Muscle layer of colon (tissue), 2 donors: ENCODE measurements around the gene MRPL22.
A peak's percentile ranks its signal among the peaks of the same experiment; 100 is the strongest.

Source experiments
- H3K27ac ChIP-seq: one replicate; pipeline ENCODE4 v1.7.0; 2013; ENCODE audit warnings: low read depth, mild to moderate bottlenecking, low read length, moderate library complexity
- H3K27me3 ChIP-seq, 2 donors: one replicate each; pipeline ENCODE4 v1.7.0; 2013; ENCODE audit warnings: low read length in 2 of 2, mild to moderate bottlenecking in 2 of 2; ENCODE audit not compliant: insufficient read depth in 2 of 2, control insufficient read depth in 1 of 2
- H3K36me3 ChIP-seq: one replicate; pipeline ENCODE4 v1.7.0; 2013; ENCODE audit warnings: mild to moderate bottlenecking, low read length; ENCODE audit not compliant: insufficient read depth
- H3K4me1 ChIP-seq: one replicate; pipeline ENCODE4 v1.7.0; 2013; ENCODE audit warnings: mild to moderate bottlenecking, low read length; ENCODE audit not compliant: insufficient read depth
- H3K4me3 ChIP-seq, 2 donors: one replicate each; pipeline ENCODE4 v1.7.0; 2013; ENCODE audit warnings: low read length in 2 of 2, low read depth in 1 of 2, mild to moderate bottlenecking in 1 of 2, moderate library complexity in 1 of 2
- H3K9ac ChIP-seq: one replicate; pipeline ENCODE4 v1.7.0; 2013; ENCODE audit warnings: low read length
- H3K9me3 ChIP-seq: one replicate; pipeline ENCODE4 v1.7.0; 2013; ENCODE audit warnings: mild to moderate bottlenecking, low read length
- donor health status: abdominal sarcoma.
- donor health status: Adenocarcinoma of cecum.

Gene MRPL22

GRCh38 chr5:154940772-154941620 lies at the start of gene MRPL22:
MRPL22 (plus strand) TSS chr5:154941073; CDS start chr5:154941111, 38 bp downstream.
- Histone ChIP-seq H3K9ac (peak within 1 kb of the TSS; percentile 99), H3K4me3 (peak within 1 kb of the TSS; percentile 83 to 98)

GRCh38 chr5:154892369-154892771 lies 48.5 kb upstream of the MRPL22 start:
- H3K27ac ChIP-seq = no peak overlapping the region

More at GRCh38 chr5:154940772-154941620, at the start of gene MRPL22:
- H3K27ac ChIP-seq = peak within 1 kb of the TSS; percentile 78
- no peaks in the 10 kb centered on the region for H3K9me3 ChIP-seq
- no peaks in the 10 kb centered on the region for H3K36me3 ChIP-seq
- peaks cover 35% of the 10 kb centered on the region for H3K4me1 ChIP-seq
- H3K27me3 ChIP-seq = no peaks in the 10 kb centered on the region

GRCh38 chr5:154893381-154893780 lies 47.5 kb upstream of the MRPL22 start:
- H3K9ac ChIP-seq = no peak overlapping the region
- H3K9me3 ChIP-seq = no peaks in the 10 kb centered on the region
- no peaks in the 10 kb centered on the region for H3K27me3 ChIP-seq
- H3K27ac ChIP-seq = no peak overlapping the region
- no peaks in the 10 kb centered on the region for H3K4me1 ChIP-seq
- peaks cover 76% of the 10 kb centered on the region for H3K36me3 ChIP-seq
- H3K4me3 ChIP-seq = no peak overlapping the region

More at GRCh38 chr5:154892369-154892771, 48.5 kb upstream of the MRPL22 start:
- no peaks in the 10 kb centered on the region for H3K9me3 ChIP-seq
- H3K36me3 ChIP-seq = peaks cover 74% of the 10 kb centered on the region
- no peaks in the 10 kb centered on the region for H3K4me1 ChIP-seq
- no peak overlapping the region for H3K9ac ChIP-seq
- no peak overlapping the region for H3K4me3 ChIP-seq
- H3K27me3 ChIP-seq = no peaks in the 10 kb centered on the region

- Histone ChIP-seq H3K27me3 (no peaks in the 10 kb centered on the region), H3K4me3 (no peak overlapping the region), H3K9ac (no peak overlapping the region), H3K4me1 (no peaks in the 10 kb centered on the region), H3K27ac (no peak overlapping the region), H3K36me3 (peaks cover 79% of the 10 kb centered on the region), H3K9me3 (no peaks in the 10 kb centered on the region)
These were observed 45.0 kb upstream of the MRPL22 start for GRCh38 chr5:154895606-154896561.

- Histone ChIP-seq H3K4me1 (no peaks in the 10 kb centered on the region), H3K27ac (no peak overlapping the region), H3K27me3 (no peaks in the 10 kb centered on the region), H3K9ac (no peak overlapping the region), H3K4me3 (no peak overlapping the region), H3K9me3 (no peaks in the 10 kb centered on the region), H3K36me3 (peaks cover 79% of the 10 kb centered on the region)
These were observed 44.2 kb upstream of the MRPL22 start for GRCh38 chr5:154896562-154897165.

GRCh38 chr5:154898210-154898609 lies 42.7 kb upstream of the MRPL22 start:
- Histone ChIP-seq H3K27me3 (no peaks in the 10 kb centered on the region), H3K27ac (no peak overlapping the region), H3K9ac (no peak overlapping the region), H3K9me3 (no peaks in the 10 kb centered on the region), H3K4me3 (no peak overlapping the region), H3K4me1 (no peaks in the 10 kb centered on the region), H3K36me3 (peaks cover 86% of the 10 kb centered on the region)

- Histone ChIP-seq H3K36me3 (peaks cover 84% of the 10 kb centered on the region), H3K9me3 (no peaks in the 10 kb centered on the region), H3K4me1 (no peaks in the 10 kb centered on the region), H3K9ac (no peak overlapping the region), H3K27me3 (no peaks in the 10 kb centered on the region), H3K27ac (no peak overlapping the region), H3K4me3 (no peak overlapping the region)
These were observed 41.6 kb upstream of the MRPL22 start for GRCh38 chr5:154899151-154899816.

- Histone ChIP-seq H3K27ac (no peak overlapping the region), H3K4me3 (no peak overlapping the region), H3K9me3 (no peaks in the 10 kb centered on the region), H3K4me1 (no peaks in the 10 kb centered on the region), H3K27me3 (no peaks in the 10 kb centered on the region), H3K9ac (no peak overlapping the region), H3K36me3 (peaks cover 87% of the 10 kb centered on the region)
These were observed 40.8 kb upstream of the MRPL22 start for GRCh38 chr5:154900066-154900465.

GRCh38 chr5:154901276-154901675 lies 39.6 kb upstream of the MRPL22 start:
- no peak overlapping the region for H3K4me3 ChIP-seq
- H3K9me3 ChIP-seq = no peaks in the 10 kb centered on the region
- no peaks in the 10 kb centered on the region for H3K27me3 ChIP-seq
- no peak overlapping the region for H3K9ac ChIP-seq
- peaks cover 75% of the 10 kb centered on the region for H3K36me3 ChIP-seq
- H3K4me1 ChIP-seq = no peaks in the 10 kb centered on the region
- no peak overlapping the region for H3K27ac ChIP-seq

- H3K36me3 ChIP-seq = peaks cover 73% of the 10 kb centered on the region
- H3K4me3 ChIP-seq = no peak overlapping the region
- H3K27ac ChIP-seq = no peak overlapping the region
- no peaks in the 10 kb centered on the region for H3K4me1 ChIP-seq
- no peak overlapping the region for H3K9ac ChIP-seq
- no peaks in the 10 kb centered on the region for H3K27me3 ChIP-seq
- H3K9me3 ChIP-seq = no peaks in the 10 kb centered on the region
These were observed 39.0 kb upstream of the MRPL22 start for GRCh38 chr5:154901913-154902312.
